Kidney (tissue), 14 donors: Measurements from ENCODE around the gene DNAH17. TPM values are rescaled to one million over a fixed set of nuclear protein-coding genes. Genes with fewer than 3 reads are reported as not detected.

Experiments
- DNase-seq, 5 donors: peaks; one replicate each; pipeline ENCODE4 v3.0.0-alpha.2; 2013 to 2020
- FAIRE-seq: peaks from 2 replicates; lab custom pipeline; 2012; peaks lifted over from hg19 to GRCh38; lab: Jason Lieb, UNC
- H3K27ac ChIP-seq, 2 donors: one replicate each; pipeline ENCODE4 v1.7.0; 2013; ENCODE audit warnings: low read depth in 2 of 2, low read length in 2 of 2, inconsistent platforms in 1 of 2
- H3K27me3 ChIP-seq: one replicate; pipeline ENCODE4 v1.7.1; 2013; ENCODE audit warnings: low read length, inconsistent platforms; ENCODE audit not compliant: control insufficient read depth, insufficient read depth
- H3K36me3 ChIP-seq, 3 donors: one replicate each; pipeline versions ENCODE4 v1.7.0 to v1.7.1; 2013; ENCODE audit warnings: low read length in 3 of 3, control low read depth in 1 of 3, inconsistent platforms in 1 of 3; ENCODE audit not compliant: insufficient read depth in 3 of 3, control insufficient read depth in 2 of 3
- H3K4me1 ChIP-seq, 3 donors: one replicate each; pipeline versions ENCODE4 v1.7.0 to v1.7.1; 2013; ENCODE audit warnings: low read length in 3 of 3, inconsistent platforms in 1 of 3, low read depth in 1 of 3; ENCODE audit not compliant: control insufficient read depth in 2 of 3, insufficient read depth in 2 of 3
- H3K4me3 ChIP-seq, 3 donors: one replicate each; pipeline versions ENCODE4 v1.7.0 to v1.8.1; 2013; ENCODE audit warnings: low read length in 3 of 3, control low read depth in 1 of 3, inconsistent platforms in 1 of 3
- H3K9ac ChIP-seq, 3 donors: one replicate each; pipeline versions ENCODE4 v1.7.0 to v1.7.1; 2013; ENCODE audit warnings: low read length in 3 of 3, control low read depth in 1 of 3, inconsistent platforms in 1 of 3
- H3K9me3 ChIP-seq, 3 donors: one replicate each; pipeline versions ENCODE4 v1.7.0 to v1.7.1; 2013; ENCODE audit warnings: low read length in 3 of 3, control low read depth in 1 of 3, inconsistent platforms in 1 of 3; ENCODE audit not compliant: control insufficient read depth in 2 of 3, insufficient read depth in 1 of 3
- intact Hi-C: fragments of 100-400 bp; cut with DNase I; formaldehyde crosslinking; loops from one replicate; pipeline ENCODE4 v1.11.1; 2022
- polyA plus RNA-seq: library from polyadenylated mRNA; stranded (reverse); fragments of 350-450 nt; fragmentation: Illumina TruSeq; extraction: RNeasy Lipid Tissue Mini Kit (QIAGEN cat#74804); gene quantifications from one replicate; pipeline ENCODE4 v1.2.3, GENCODE V29; 2014; ENCODE audit warnings: low read depth, low replicate concordance; ENCODE audit not compliant: insufficient read depth
- total RNA-seq: library from RNA; stranded (reverse); fragmentation: NEBNext Ultra II Directional; extraction: Animal tissue kit (Norgen Biotek cat#: 25700); gene quantifications from one replicate; pipeline ENCODE4 v1.2.1, GENCODE V29; 2021
- TF ChIP-seq, protein P1 (sequence below): IDR thresholded peaks from 3 replicates; pipeline ENCODE4 v1.5.1; 2012; ENCODE audit warnings: mild to moderate bottlenecking, moderate library complexity, borderline replicate concordance; ENCODE audit not compliant: insufficient read depth; ENCODE audit errors: extremely low read depth
- donor health status: control.
- donor health status: control.
- donor health status: control.
- donor health status: control.
- donor health status: control.
- donor health status: DM: yes; HTN: yes; CAD: no.
- donor health status: Normal renal cell carcinoma (clear cell type).

DNAH17 gene
- total and polyA plus RNA-seq, 2 donors from 2014 or later = 0.09 to 0.17 TPM

DNA sequence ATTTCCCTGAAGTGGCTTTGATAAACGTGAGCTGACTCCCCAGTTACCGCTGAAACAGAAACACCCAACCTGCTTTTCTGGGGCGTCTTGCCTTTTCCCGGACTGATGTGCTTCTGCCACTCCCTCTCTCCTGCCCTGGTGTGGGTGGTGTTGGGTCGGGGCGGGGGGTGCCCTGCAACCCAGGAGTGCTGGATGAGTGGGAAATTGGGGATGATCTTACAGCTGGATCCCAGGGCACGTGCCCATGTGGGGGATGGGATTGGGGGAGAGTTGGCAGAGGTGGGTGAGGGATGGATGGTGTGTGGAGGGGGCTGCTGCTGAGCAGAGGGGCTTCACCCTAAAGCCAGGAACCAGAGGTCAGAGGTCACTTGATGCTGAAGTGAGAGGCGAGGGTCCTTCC, 170.3 kb downstream of the DNAH17 start:
- DNase-seq (peak in 2 of 5 donors; percentile 51 to 56), FAIRE-seq (no peak)
- Histone ChIP-seq H3K27me3 (no peaks in the 10 kb centered on the region), H3K4me1 (peaks cover 0 to 16% (median 0%) of the 10 kb centered on the region in 3 donors), H3K4me3 (no peak overlapping the region), H3K27ac (no peak overlapping the region), H3K9me3 (no peaks in the 10 kb centered on the region), H3K36me3 (peaks cover 2 to 12% (median 10%) of the 10 kb centered on the region in 3 donors), H3K9ac (no peak overlapping the region)
- intact Hi-C loops = no loop called here
- TF ChIP-seq, protein P1, sequence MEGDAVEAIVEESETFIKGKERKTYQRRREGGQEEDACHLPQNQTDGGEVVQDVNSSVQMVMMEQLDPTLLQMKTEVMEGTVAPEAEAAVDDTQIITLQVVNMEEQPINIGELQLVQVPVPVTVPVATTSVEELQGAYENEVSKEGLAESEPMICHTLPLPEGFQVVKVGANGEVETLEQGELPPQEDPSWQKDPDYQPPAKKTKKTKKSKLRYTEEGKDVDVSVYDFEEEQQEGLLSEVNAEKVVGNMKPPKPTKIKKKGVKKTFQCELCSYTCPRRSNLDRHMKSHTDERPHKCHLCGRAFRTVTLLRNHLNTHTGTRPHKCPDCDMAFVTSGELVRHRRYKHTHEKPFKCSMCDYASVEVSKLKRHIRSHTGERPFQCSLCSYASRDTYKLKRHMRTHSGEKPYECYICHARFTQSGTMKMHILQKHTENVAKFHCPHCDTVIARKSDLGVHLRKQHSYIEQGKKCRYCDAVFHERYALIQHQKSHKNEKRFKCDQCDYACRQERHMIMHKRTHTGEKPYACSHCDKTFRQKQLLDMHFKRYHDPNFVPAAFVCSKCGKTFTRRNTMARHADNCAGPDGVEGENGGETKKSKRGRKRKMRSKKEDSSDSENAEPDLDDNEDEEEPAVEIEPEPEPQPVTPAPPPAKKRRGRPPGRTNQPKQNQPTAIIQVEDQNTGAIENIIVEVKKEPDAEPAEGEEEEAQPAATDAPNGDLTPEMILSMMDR = no peak

DNA sequence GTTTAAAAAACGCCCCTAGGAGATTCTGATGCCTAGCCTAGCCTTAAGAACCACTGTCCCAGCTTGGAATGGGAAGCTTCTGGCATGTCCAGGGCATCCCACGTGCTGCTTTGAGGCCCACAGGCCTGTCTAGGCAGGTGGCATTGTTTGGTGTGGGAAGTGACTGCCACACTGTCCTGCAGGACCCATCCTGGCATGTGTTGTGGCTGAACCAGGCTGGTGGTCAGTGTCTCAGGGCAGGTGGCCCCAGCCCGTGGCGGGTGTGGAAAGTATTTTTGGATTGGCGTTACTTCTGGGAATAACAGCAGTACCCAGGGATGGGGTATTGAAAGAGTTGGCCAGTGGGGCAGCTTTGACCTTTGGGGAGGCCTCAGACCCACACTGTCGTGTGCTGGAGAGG, 170.8 kb downstream of the DNAH17 start:
- no peaks in the 10 kb centered on the region for H3K27me3 ChIP-seq
- no peaks in the 10 kb centered on the region for H3K9me3 ChIP-seq
- DNase-seq = peak in 1 of 5 donors; percentile 45
- no peak for FAIRE-seq
- no peak overlapping the region for H3K9ac ChIP-seq
- peaks cover 0 to 16% (median 0%) of the 10 kb centered on the region in 3 donors for H3K4me1 ChIP-seq
- TF ChIP-seq, protein P1 = no peak
- no peak overlapping the region for H3K4me3 ChIP-seq
- intact Hi-C loops = no loop called here
- no peak overlapping the region for H3K27ac ChIP-seq
- peaks cover 2 to 16% (median 14%) of the 10 kb centered on the region in 3 donors for H3K36me3 ChIP-seq

GRCh38 chr17:78403822-78404221, 173.4 kb downstream of the DNAH17 start:
- FAIRE-seq = no peak
- TF ChIP-seq, protein P1 = no peak
- Histone ChIP-seq H3K36me3 (peaks cover 4 to 38% (median 32%) of the 10 kb centered on the region in 3 donors), H3K27ac (no peak overlapping the region), H3K4me3 (no peak overlapping the region), H3K9ac (no peak overlapping the region), H3K27me3 (no peaks in the 10 kb centered on the region), H3K4me1 (peaks cover 0 to 5% (median 0%) of the 10 kb centered on the region in 3 donors), H3K9me3 (no peaks in the 10 kb centered on the region)
- intact Hi-C loops = no loop called here
- no peak for DNase-seq

GRCh38 chr17:78401891-78402290, 175.3 kb downstream of the DNAH17 start:
- TF ChIP-seq, protein P1 = no peak
- H3K36me3 ChIP-seq = peaks cover 4 to 50% (median 37%) of the 10 kb centered on the region in 3 donors
- FAIRE-seq = no peak
- H3K27ac ChIP-seq = no peak overlapping the region
- H3K27me3 ChIP-seq = no peaks in the 10 kb centered on the region
- H3K9ac ChIP-seq = no peak overlapping the region
- H3K4me1 ChIP-seq = no peaks in the 10 kb centered on the region
- no peak for DNase-seq
- H3K4me3 ChIP-seq = no peak overlapping the region
- intact Hi-C loops = no loop called here
- no peaks in the 10 kb centered on the region for H3K9me3 ChIP-seq
